SK-N-MC (cell line): ENCODE data around the gene ZDHHC22.

Source experiments
- DNase-seq: peaks from one replicate; pipeline ENCODE4 v3.0.0-alpha.2; 2011; ENCODE audit warnings: low read depth, low spot score
- H3K27ac ChIP-seq: fragments of 200-600 bp; sonication (generic); 2 replicates; pipeline ENCODE4 v1.5.1; 2016; ENCODE audit warnings: mixed run types
- H3K36me3 ChIP-seq: fragments of 200-600 bp; sonication (generic); 2 replicates; pipeline ENCODE4 v1.6.1; 2017; ENCODE audit warnings: antibody characterized with exemption, low read length, mixed read lengths; ENCODE audit not compliant: insufficient read depth
- H3K4me3 ChIP-seq: fragments of 200-600 bp; sonication (generic); 2 replicates; pipeline ENCODE4 v1.5.1; 2016
- H3K9ac ChIP-seq: fragments of 200-600 bp; sonication (generic); 2 replicates; pipeline ENCODE4 v1.8.0; 2017; ENCODE audit warnings: mixed run types, mixed read lengths; ENCODE audit not compliant: insufficient read length
- H3K9me3 ChIP-seq: fragments of 200-600 bp; sonication (generic); 2 replicates; pipeline ENCODE4 v1.6.1; 2017; ENCODE audit warnings: low read depth, mild to moderate bottlenecking, antibody characterized with exemption, low read length, moderate library complexity, mixed read lengths
- EZH2 ChIP-seq: fragments of 200-600 bp; sonication (generic); IDR thresholded peaks from one replicate; pipeline ENCODE4 v1.6.1; 2017; ENCODE audit warnings: antibody characterized with exemption
- FOXP2 ChIP-seq: optimal IDR thresholded peaks from 2 replicates; pipeline ENCODE3; 2011; ENCODE audit warnings: mild to moderate bottlenecking, moderate library complexity; ENCODE audit not compliant: insufficient read depth; ENCODE audit errors: extremely low read length, control extremely low read depth
- POLR2AphosphoS5 ChIP-seq: IDR thresholded peaks from 2 replicates; pipeline ENCODE4 v1.6.1; 2012; ENCODE audit warnings: mild to moderate bottlenecking, low read depth, low read length, borderline replicate concordance

ZDHHC22 gene

DNA sequence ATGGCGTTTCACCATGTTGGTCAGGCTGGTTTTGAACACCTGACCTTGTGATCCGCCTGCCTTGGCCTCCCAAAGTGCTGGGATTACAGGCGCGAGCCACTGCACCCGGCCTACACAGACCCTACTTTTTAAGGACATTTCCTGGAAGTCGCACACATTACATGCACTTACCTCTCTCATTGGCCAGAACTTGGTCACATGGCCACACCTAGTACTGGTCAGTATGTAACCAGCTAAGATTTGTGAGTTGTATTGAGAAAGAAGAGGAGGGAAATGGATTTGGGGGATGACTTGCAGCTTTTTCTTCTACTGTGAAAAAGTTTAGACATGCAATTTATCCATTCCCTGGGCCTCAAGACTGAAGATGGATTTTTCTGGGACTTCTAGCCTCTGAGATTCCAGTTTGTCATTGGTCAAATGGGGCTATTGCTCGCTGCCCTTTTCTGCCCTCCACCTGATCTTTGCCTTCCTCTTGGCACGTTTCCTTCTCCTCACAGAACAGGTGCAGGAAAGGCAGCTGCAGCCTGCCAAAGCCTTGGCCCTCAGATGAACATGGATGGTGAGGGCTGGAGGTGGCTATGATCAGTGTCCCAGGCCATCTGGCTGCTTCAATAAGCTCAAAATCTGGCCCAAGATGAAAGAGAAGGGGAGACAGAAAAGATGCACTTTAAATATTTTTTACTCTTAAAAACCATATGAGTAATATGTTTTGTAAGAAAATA is 7.1 kb upstream of the ZDHHC22 start:
- Histone ChIP-seq H3K36me3 (no peaks in the 10 kb centered on the region), H3K9me3 (no peaks in the 10 kb centered on the region), H3K4me3 (no peak overlapping the region), H3K9ac (no peak overlapping the region), H3K27ac (no peak overlapping the region)
- no peak for DNase-seq
- TF ChIP-seq POLR2AphosphoS5 (no peak), EZH2 (no peak), FOXP2 (no peak)

DNA sequence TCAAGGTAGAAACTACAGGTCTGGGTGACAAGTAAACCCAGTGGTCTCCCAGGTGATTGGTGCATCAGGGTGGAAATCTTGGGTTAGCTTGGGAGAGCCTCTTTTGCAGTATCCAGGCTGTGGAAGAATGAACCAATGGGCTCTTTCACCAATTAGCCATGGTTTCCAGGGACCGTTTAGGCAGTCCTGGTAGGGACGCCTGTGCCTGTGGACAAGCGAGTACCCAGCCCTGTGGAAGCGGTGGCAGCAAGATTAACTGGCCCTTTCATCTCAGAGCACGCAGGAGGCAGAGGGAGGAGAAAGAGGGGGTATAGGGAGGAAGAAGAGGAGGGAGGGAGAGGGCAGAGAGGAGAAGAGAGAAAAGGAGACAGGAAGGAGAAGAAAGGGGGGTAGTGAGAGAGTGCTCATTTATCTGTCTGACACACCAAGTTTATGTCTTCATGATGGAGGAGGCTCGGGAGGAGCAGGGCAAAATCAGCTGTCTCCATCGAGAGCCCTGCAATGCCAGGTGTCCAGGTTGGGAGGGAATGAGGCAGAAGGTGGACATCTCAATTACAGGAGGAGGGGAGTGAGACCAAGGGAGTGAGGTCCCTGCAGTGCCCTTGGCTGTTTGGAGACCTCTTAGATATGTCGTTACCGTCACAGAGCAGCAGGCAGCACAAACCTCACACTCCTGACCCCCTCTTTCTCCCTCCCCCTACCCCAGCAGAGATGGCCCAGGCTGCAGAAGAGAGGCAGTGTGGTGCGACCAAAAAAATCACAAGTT is 4.6 kb upstream of the ZDHHC22 start:
- Histone ChIP-seq H3K27ac (no peak overlapping the region), H3K9ac (no peak overlapping the region), H3K4me3 (no peak overlapping the region), H3K9me3 (no peaks in the 10 kb centered on the region), H3K36me3 (no peaks in the 10 kb centered on the region)
- TF ChIP-seq EZH2 (no peak), FOXP2 (no peak), POLR2AphosphoS5 (no peak)
- no peak for DNase-seq

DNA sequence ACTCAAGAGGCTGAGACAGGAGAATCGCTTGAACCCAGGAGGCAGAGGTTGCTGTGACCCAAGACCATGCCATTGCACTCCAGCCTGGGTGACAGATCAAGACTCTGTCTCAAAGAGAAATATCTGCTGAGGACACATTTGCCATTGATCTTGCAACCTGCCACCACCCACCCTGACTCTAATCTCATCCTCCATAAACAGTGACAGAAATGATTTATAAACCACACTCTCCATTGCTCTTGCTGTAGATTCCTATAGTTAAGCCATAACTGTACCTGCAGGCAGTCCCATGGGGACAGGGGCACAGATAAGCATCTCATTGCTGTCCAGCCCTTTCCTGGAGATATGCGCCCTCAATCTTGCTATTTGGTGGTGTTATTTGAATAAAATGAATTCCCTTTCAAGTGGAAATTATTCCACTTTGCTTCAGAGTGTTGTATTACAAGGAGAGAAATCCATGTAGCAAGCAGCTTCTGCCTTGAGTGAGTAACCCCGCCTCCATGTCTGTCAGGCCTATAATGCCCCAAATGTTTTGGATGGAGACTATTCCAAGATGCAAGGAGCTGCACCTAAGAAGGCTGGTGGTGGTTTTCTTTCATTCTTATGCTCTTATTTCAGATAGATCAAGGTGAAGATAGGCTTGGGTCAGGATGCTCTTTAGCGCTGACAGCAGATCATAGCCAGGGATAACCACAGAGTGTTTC is 3.0 kb upstream of the ZDHHC22 start:
- H3K9ac ChIP-seq: no peak overlapping the region
- DNase-seq: no peak
- H3K36me3 ChIP-seq: no peaks in the 10 kb centered on the region
- no peaks in the 10 kb centered on the region for H3K9me3 ChIP-seq
- TF ChIP-seq POLR2AphosphoS5 (no peak), FOXP2 (no peak), EZH2 (no peak)
- H3K27ac ChIP-seq: no peak overlapping the region
- H3K4me3 ChIP-seq: no peak overlapping the region

DNA sequence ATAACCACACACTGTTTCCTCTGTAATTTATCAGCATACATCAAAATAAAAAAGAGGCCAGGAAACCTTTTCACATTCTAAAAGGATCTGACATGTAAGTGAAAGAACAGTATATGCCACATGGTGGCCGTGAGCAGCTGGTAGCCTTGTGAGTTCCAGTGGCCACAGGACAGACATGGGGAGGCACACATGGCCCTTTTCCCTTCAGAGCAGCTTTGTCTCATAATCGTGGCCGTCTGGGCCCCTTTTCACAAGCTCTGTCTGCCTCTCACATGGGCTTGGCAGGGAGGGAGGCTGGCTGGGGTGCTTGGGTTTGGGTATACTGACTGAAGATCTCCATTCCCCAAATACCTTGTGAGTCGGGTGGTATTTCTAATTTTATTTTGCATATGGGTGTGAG is 1.5 kb upstream of the ZDHHC22 start:
- no peak overlapping the region for H3K27ac ChIP-seq
- no peak for DNase-seq
- TF ChIP-seq EZH2 (no peak), FOXP2 (no peak), POLR2AphosphoS5 (no peak)
- H3K9me3 ChIP-seq: no peaks in the 10 kb centered on the region
- H3K4me3 ChIP-seq: no peak overlapping the region
- no peak overlapping the region for H3K9ac ChIP-seq
- no peaks in the 10 kb centered on the region for H3K36me3 ChIP-seq

DNA sequence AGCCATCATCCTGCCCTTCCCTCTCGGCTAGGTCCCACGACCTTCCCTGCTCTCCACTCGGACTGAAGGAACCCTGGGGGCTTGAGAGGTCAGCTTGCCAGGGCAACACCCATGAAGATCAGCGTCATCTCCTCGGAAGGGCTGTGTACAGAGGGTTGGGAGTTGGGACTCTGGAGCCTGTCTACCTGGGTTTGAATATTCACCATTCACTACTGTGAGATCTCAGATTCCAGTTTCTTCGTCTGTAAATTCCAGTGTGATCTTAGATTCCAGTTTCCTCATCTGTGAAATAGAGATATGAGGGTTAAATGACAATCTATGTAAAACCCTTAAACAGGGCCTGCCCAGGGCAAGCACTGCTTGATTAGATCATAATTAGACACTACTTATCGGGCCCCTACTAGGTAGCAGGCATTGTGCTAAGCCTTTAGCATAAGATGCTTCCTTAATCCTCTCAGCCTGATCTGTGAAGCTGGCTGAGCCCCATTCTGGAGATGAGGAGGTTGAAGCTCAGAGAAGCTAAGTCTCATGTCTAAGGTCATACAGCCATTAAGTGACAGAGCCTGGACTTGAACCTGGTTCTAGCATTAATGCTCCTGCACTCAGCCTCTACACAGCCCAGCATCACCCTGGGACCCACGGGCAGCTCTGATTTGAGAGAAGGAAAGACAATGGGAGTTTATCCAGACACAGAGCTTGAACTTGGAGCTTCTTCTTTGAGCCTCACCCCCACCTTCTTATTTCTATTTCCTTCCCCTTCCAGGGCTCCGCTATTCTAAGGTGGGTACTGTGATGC is 612 bp upstream of the ZDHHC22 start:
- Histone ChIP-seq H3K9me3 (no peaks in the 10 kb centered on the region), H3K4me3 (no peak overlapping the region), H3K9ac (no peak overlapping the region), H3K27ac (no peak overlapping the region), H3K36me3 (no peaks in the 10 kb centered on the region)
- no peak for DNase-seq
- TF ChIP-seq EZH2 (no peak), FOXP2 (no peak), POLR2AphosphoS5 (no peak)

DNA sequence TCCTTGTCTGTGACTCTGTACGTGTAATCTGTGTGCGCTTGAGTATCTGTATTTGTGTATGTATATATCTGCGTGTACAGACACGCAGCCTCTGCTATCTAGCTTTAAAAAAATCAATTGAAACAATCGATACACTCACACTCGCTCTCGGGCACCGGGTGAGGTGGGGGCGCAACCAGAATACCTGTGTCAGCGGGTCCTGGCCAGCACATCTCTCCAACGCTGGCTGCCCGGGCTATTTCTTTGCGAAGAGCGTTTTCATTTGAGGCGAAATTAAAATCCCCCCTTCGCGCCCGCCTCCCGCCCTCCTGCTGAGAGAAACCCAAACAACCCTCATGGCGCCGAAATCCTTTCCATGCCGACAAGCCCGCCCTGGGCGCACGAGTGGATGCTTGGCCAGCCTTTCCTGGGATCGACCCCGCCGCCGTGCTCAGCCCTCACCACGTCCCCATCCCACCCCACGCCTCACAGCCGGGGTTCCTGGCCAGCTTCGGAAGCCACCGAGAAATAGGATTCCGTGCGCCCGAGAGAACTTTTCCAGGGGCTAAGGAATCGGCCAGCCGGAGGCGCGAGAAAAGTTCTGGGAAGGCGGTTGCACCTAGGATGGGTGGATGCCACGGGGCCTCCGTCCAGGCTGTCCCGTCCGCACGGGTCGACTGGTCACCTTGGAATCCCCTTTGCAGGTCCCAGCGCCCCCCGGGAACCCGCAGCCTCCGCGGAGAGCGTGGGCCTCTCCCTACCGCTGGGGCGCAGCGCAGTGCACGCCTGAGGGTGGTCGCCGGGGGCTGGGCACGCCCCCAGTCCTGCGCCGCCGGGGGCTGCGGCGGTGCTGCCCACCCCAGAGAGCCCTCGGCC is 1.0 kb downstream of the ZDHHC22 start:
- no peak for DNase-seq
- Histone ChIP-seq H3K4me3 (peak overlapping the region; percentile 64), H3K9ac (no peak overlapping the region)

More for the DNA sequence above, 1.0 kb downstream of the ZDHHC22 start:
- H3K9me3 ChIP-seq: no peaks in the 10 kb centered on the region
- no peaks in the 10 kb centered on the region for H3K36me3 ChIP-seq
- no peak overlapping the region for H3K27ac ChIP-seq
- TF ChIP-seq FOXP2: no peak
- TF ChIP-seq POLR2AphosphoS5: no peak
- no peak for TF ChIP-seq EZH2
